ENCODE measurements around the gene SORCS2.

DNA sequence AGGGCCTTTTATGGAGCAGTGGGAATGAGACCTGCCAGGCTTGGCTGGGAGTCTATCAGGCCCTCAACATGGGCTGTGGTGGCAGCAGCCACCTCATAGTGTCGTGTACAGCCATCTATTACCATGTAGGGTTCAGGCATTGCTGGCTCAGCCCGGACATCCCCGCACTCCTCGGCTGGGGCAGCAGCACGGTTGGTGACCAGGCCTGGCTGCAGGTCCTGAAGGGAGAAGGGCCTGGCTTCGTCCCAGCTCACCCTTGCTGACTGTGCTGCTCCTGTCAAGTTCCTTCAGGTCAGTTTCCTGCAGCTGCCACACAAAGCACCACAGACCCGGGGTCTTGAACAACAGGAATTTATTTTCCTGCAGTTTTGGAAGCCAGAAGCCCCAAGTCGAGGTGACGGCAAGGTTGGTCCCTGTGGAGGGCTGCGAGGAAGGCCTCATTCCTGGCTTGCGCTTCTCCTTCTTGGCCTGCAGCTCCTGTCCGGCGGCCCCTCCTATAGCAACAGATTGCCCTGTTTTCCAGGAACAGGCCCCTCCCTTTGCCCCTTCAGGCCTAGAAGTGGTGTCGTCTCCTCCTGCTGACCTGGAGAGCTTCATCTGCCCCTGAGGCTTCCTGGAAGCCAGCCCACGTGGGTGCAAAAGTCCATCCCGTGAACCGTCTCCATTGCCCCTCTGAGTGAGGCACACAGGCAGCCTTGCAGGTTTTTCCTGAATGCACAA, 25.2 kb upstream of the SORCS2 start:
- TF ChIP-seq, protein P1, sequence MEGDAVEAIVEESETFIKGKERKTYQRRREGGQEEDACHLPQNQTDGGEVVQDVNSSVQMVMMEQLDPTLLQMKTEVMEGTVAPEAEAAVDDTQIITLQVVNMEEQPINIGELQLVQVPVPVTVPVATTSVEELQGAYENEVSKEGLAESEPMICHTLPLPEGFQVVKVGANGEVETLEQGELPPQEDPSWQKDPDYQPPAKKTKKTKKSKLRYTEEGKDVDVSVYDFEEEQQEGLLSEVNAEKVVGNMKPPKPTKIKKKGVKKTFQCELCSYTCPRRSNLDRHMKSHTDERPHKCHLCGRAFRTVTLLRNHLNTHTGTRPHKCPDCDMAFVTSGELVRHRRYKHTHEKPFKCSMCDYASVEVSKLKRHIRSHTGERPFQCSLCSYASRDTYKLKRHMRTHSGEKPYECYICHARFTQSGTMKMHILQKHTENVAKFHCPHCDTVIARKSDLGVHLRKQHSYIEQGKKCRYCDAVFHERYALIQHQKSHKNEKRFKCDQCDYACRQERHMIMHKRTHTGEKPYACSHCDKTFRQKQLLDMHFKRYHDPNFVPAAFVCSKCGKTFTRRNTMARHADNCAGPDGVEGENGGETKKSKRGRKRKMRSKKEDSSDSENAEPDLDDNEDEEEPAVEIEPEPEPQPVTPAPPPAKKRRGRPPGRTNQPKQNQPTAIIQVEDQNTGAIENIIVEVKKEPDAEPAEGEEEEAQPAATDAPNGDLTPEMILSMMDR (IDR thresholded peaks at IDR 0.05; ENCODE audit: low read depth, low read length), result no peak
- TF ChIP-seq, protein P2, sequence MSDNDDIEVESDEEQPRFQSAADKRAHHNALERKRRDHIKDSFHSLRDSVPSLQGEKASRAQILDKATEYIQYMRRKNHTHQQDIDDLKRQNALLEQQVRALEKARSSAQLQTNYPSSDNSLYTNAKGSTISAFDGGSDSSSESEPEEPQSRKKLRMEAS (IDR thresholded peaks at IDR 0.05; ENCODE audit: low read depth, low read length), result no peak
- TF ChIP-seq MYC (IDR thresholded peaks at IDR 0.05; ENCODE audit: low read depth, low read length), result no peak
